Mesenchymal stem cell (in vitro differentiated cells and primary cell): ENCODE results near the gene NDST4.
A peak's percentile ranks its signal among the peaks of the same experiment; 100 is the strongest.

Experiments used
- DNase-seq: peaks from one replicate; pipeline ENCODE4 v3.0.0-alpha.2; 2013
- H2AFZ ChIP-seq: one replicate; pipeline ENCODE4 v1.6.1; 2013; ENCODE audit warnings: low read depth, mild to moderate bottlenecking, control low read depth, inconsistent platforms, low read length, moderate library complexity
- H2AK5ac ChIP-seq: 2 replicates; pipeline ENCODE4 v1.6.1; 2013; ENCODE audit warnings: low read length, moderate library complexity, mild to moderate bottlenecking, inconsistent platforms; ENCODE audit not compliant: severe bottlenecking
- H2BK120ac ChIP-seq: one replicate; pipeline ENCODE4 v1.6.1; 2013; ENCODE audit warnings: low read depth, mild to moderate bottlenecking, inconsistent platforms, low read length, moderate library complexity
- H2BK12ac ChIP-seq, 2 experiments: one replicate each; pipeline ENCODE4 v1.6.1; 2013; ENCODE audit warnings: inconsistent platforms in 2 of 2, low read length in 2 of 2, mild to moderate bottlenecking in 2 of 2, moderate library complexity in 2 of 2, control low read depth in 1 of 2
- H2BK15ac ChIP-seq: one replicate; pipeline ENCODE4 v1.6.1; 2013; ENCODE audit warnings: mild to moderate bottlenecking, low read depth, inconsistent platforms; ENCODE audit not compliant: poor library complexity, severe bottlenecking
- H2BK5ac ChIP-seq: 2 replicates; pipeline ENCODE4 v1.6.1; 2013; ENCODE audit warnings: low read depth, mild to moderate bottlenecking, low read length, control low read depth, inconsistent platforms; ENCODE audit not compliant: poor library complexity, severe bottlenecking
- H3K14ac ChIP-seq, 2 experiments: one replicate each; pipeline ENCODE4 v1.6.1; 2013; ENCODE audit warnings: inconsistent platforms in 2 of 2, low read length in 2 of 2, control low read depth in 1 of 2, mild to moderate bottlenecking in 1 of 2, moderate library complexity in 1 of 2
- H3K18ac ChIP-seq, 2 experiments: one replicate each; pipeline ENCODE4 v1.6.1; 2013; ENCODE audit warnings: inconsistent platforms in 2 of 2, low read length in 2 of 2, control low read depth in 1 of 2, low read depth in 1 of 2, mild to moderate bottlenecking in 1 of 2
- H3K23ac ChIP-seq, 2 experiments: one replicate each; pipeline ENCODE4 v1.6.1; 2013; ENCODE audit warnings: inconsistent platforms in 2 of 2, low read length in 2 of 2, mild to moderate bottlenecking in 2 of 2, moderate library complexity in 2 of 2, control low read depth in 1 of 2
- H3K27ac ChIP-seq: 2 replicates; pipeline ENCODE4 v1.5.1; 2013; ENCODE audit warnings: mild to moderate bottlenecking, moderate library complexity, low read length, control low read depth, inconsistent platforms; ENCODE audit not compliant: poor library complexity, severe bottlenecking
- H3K27me3 ChIP-seq, 2 experiments: 2 replicates each; pipeline versions ENCODE4 v1.6.1 to v1.7.0; 2013; ENCODE audit warnings: low read length in 2 of 2, mild to moderate bottlenecking in 2 of 2, moderate library complexity in 2 of 2, control low read depth in 1 of 2, inconsistent platforms in 1 of 2; ENCODE audit not compliant: control insufficient read depth in 1 of 2, insufficient read depth in 1 of 2
- H3K36me3 ChIP-seq, 2 experiments: 2 replicates each; pipeline versions ENCODE4 v1.6.1 to v1.7.0; 2013; ENCODE audit warnings: low read length in 2 of 2, control low read depth in 1 of 2, inconsistent platforms in 1 of 2, low read depth in 1 of 2, mild to moderate bottlenecking in 1 of 2; ENCODE audit not compliant: insufficient read depth in 2 of 2, control insufficient read depth in 1 of 2
- H3K4ac ChIP-seq, 2 experiments: one replicate each; pipeline ENCODE4 v1.6.1; 2013; ENCODE audit warnings: inconsistent platforms in 2 of 2, low read length in 2 of 2, mild to moderate bottlenecking in 2 of 2, moderate library complexity in 2 of 2, control low read depth in 1 of 2, low read depth in 1 of 2
- H3K4me1 ChIP-seq: 2 replicates; pipeline ENCODE4 v1.6.1; 2013; ENCODE audit warnings: low read depth, low read length, control low read depth; ENCODE audit not compliant: control insufficient read depth, insufficient read depth
- H3K4me2 ChIP-seq: 2 replicates; pipeline ENCODE4 v1.6.1; 2013; ENCODE audit warnings: low read length, mild to moderate bottlenecking, inconsistent platforms; ENCODE audit not compliant: poor library complexity, severe bottlenecking
- H3K4me3 ChIP-seq, 2 experiments: 2 replicates each; pipeline versions ENCODE4 v1.5.1 to v1.7.0; 2013; ENCODE audit warnings: low read length in 2 of 2, mild to moderate bottlenecking in 2 of 2, control low read depth in 1 of 2, low read depth in 1 of 2; ENCODE audit not compliant: insufficient read depth in 1 of 2
- H3K79me1 ChIP-seq: replicated peaks from 2 replicates; pipeline ENCODE4 v1.6.1; 2013; ENCODE audit warnings: mild to moderate bottlenecking, control low read depth, low read length, inconsistent platforms; ENCODE audit not compliant: poor library complexity, severe bottlenecking
- H3K9ac ChIP-seq: 2 replicates; pipeline ENCODE4 v1.7.0; 2013; ENCODE audit warnings: mild to moderate bottlenecking, low read length, moderate library complexity
- H3K9me3 ChIP-seq: 2 replicates; pipeline ENCODE4 v1.7.0; 2013; ENCODE audit warnings: mild to moderate bottlenecking, low read length; ENCODE audit not compliant: control insufficient read depth
- H4K8ac ChIP-seq: one replicate; pipeline ENCODE4 v1.6.1; 2013; ENCODE audit warnings: inconsistent platforms, mild to moderate bottlenecking, low read length, moderate library complexity
- H4K91ac ChIP-seq: one replicate; pipeline ENCODE4 v1.6.1; 2013; ENCODE audit warnings: mild to moderate bottlenecking, low read length, inconsistent platforms
- WGBS: methylation state at CpG from one replicate; pipeline ENCODE4 v1.1.7; 2013; ENCODE audit warnings: mixed read lengths; 5-methylcytosine and 5-hydroxymethylcytosine counted together

The NDST4 gene

GRCh38 chr4:114815760-114816159 is 297.7 kb downstream of the NDST4 start:
- no peak overlapping the region for H2BK5ac ChIP-seq
- H4K8ac ChIP-seq: no peak overlapping the region
- no peak overlapping the region for H3K18ac ChIP-seq
- no peaks in the 10 kb centered on the region for H3K27me3 ChIP-seq
- no peak overlapping the region for H3K4me3 ChIP-seq
- H3K14ac ChIP-seq: no peak overlapping the region
- H3K4me2 ChIP-seq: no peak overlapping the region
- H3K4ac ChIP-seq: no peak overlapping the region
- H2BK15ac ChIP-seq: no peak overlapping the region
- H3K9me3 ChIP-seq: no peaks in the 10 kb centered on the region
- H2BK12ac ChIP-seq: no peak overlapping the region
- H2BK120ac ChIP-seq: no peak overlapping the region
- no peak overlapping the region for H3K9ac ChIP-seq
- H4K91ac ChIP-seq: no peak overlapping the region
- H3K79me1 ChIP-seq: no peaks in the 10 kb centered on the region
- no peak overlapping the region for H2AFZ ChIP-seq
- no CpG with 5 or more reads among the region's 1 CpG for WGBS
- H2AK5ac ChIP-seq: no peak overlapping the region
- DNase-seq: no peak
- no peaks in the 10 kb centered on the region for H3K4me1 ChIP-seq
- H3K27ac ChIP-seq: no peak overlapping the region
- no peak overlapping the region for H3K23ac ChIP-seq
- no peaks in the 10 kb centered on the region for H3K36me3 ChIP-seq

DNA sequence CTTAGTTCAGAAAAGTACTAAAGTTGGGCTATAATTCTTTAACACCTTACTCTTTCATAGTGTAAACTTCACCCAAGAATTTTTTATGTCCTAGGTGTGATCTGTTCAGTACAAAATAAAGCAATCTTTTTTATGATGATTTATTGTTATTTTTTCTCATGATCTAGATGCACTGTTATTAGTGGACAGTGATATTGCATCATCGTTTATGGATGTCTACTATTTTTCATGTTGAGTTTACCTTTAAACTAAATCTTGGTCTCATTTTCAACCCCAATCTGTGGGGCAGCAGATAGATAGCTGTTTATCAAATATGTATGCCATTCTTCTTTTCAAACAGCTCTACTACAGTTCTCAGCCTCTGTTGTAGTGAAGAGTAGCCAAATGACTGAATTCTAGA is 299.5 kb downstream of the NDST4 start:
- Histone ChIP-seq H3K79me1 (no peaks in the 10 kb centered on the region), H2AFZ (no peak overlapping the region), H3K9ac (no peak overlapping the region), H3K27ac (no peak overlapping the region), H3K4me3 (no peak overlapping the region), H3K4me1 (no peaks in the 10 kb centered on the region), H3K9me3 (no peaks in the 10 kb centered on the region), H3K18ac (no peak overlapping the region), H2AK5ac (no peak overlapping the region), H3K4ac (no peak overlapping the region), H2BK120ac (no peak overlapping the region), H3K36me3 (no peaks in the 10 kb centered on the region), H2BK12ac (no peak overlapping the region), H3K27me3 (no peaks in the 10 kb centered on the region), H3K14ac (no peak overlapping the region), H3K23ac (no peak overlapping the region), H4K8ac (no peak overlapping the region), H2BK5ac (no peak overlapping the region), H2BK15ac (no peak overlapping the region), H4K91ac (no peak overlapping the region), H3K4me2 (no peak overlapping the region)
- WGBS: no CpG with 5 or more reads among the region's 1 CpG
- no peak for DNase-seq

GRCh38 chr4:114811564-114812301 is 301.7 kb downstream of the NDST4 start:
- Histone ChIP-seq H3K18ac (no peak overlapping the region), H2BK12ac (no peak overlapping the region), H3K27ac (no peak overlapping the region), H2BK5ac (no peak overlapping the region), H3K27me3 (no peaks in the 10 kb centered on the region), H3K4ac (no peak overlapping the region), H3K4me2 (no peak overlapping the region), H4K91ac (no peak overlapping the region), H3K9ac (no peak overlapping the region), H3K4me1 (no peaks in the 10 kb centered on the region), H2BK120ac (no peak overlapping the region), H4K8ac (no peak overlapping the region), H2BK15ac (no peak overlapping the region), H3K23ac (no peak overlapping the region), H3K36me3 (no peaks in the 10 kb centered on the region), H3K14ac (no peak overlapping the region), H2AFZ (no peak overlapping the region), H2AK5ac (no peak overlapping the region), H3K4me3 (no peak overlapping the region), H3K79me1 (no peaks in the 10 kb centered on the region), H3K9me3 (no peaks in the 10 kb centered on the region)
- DNase-seq: no peak
- 91% methylated on average over 3 of the region's 4 CpGs for WGBS

- H3K4ac ChIP-seq: no peak overlapping the region
- H2BK15ac ChIP-seq: no peak overlapping the region
- H3K9ac ChIP-seq: no peak overlapping the region
- no peak overlapping the region for H2AFZ ChIP-seq
- H3K27ac ChIP-seq: no peak overlapping the region
- H3K18ac ChIP-seq: no peak overlapping the region
- H3K4me1 ChIP-seq: no peaks in the 10 kb centered on the region
- DNase-seq: peak; percentile 39
- 41% methylated on average over 14 of the region's 14 CpGs for WGBS
- H4K91ac ChIP-seq: no peak overlapping the region
- H3K23ac ChIP-seq: no peak overlapping the region
- no peak overlapping the region for H2BK5ac ChIP-seq
- no peak overlapping the region for H2BK120ac ChIP-seq
- no peaks in the 10 kb centered on the region for H3K79me1 ChIP-seq
- H3K9me3 ChIP-seq: no peaks in the 10 kb centered on the region
- H3K14ac ChIP-seq: no peak overlapping the region
- no peak overlapping the region for H3K4me3 ChIP-seq
- no peak overlapping the region for H2AK5ac ChIP-seq
- no peak overlapping the region for H2BK12ac ChIP-seq
- no peak overlapping the region for H3K4me2 ChIP-seq
- H3K36me3 ChIP-seq: no peaks in the 10 kb centered on the region
- no peak overlapping the region for H4K8ac ChIP-seq
- no peaks in the 10 kb centered on the region for H3K27me3 ChIP-seq
Observed at GRCh38 chr4:114807759-114808404, 305.5 kb downstream of the NDST4 start.
